Endodermal cell (in vitro differentiated cells): ENCODE measurements around the gene CELF4. TPM values are rescaled to one million over a fixed set of nuclear protein-coding genes. Genes with fewer than 3 reads are reported as not detected.

ENCODE experiments used
- DNase-seq: peaks from one replicate; pipeline ENCODE4 v3.0.0-alpha.2; 2017
- H3K27ac ChIP-seq: 2 replicates; pipeline ENCODE4 v1.5.1; 2013; ENCODE audit warnings: mild to moderate bottlenecking, low read depth, low read length, moderate library complexity
- H3K27me3 ChIP-seq: 2 replicates; pipeline ENCODE4 v1.6.1; 2013; ENCODE audit warnings: mild to moderate bottlenecking, low read length, moderate library complexity; ENCODE audit not compliant: insufficient read depth, control insufficient read depth, poor library complexity, severe bottlenecking
- H3K36me3 ChIP-seq: 2 replicates; pipeline ENCODE4 v1.7.0; 2013; ENCODE audit warnings: mild to moderate bottlenecking, low read length, moderate library complexity; ENCODE audit not compliant: control insufficient read depth, insufficient read depth
- H3K4me1 ChIP-seq: one replicate; pipeline ENCODE4 v1.7.0; 2013; ENCODE audit warnings: low read length; ENCODE audit not compliant: control insufficient read depth, insufficient read depth
- H3K4me3 ChIP-seq: 2 replicates; pipeline ENCODE4 v1.5.1; 2013; ENCODE audit warnings: mild to moderate bottlenecking, low read length, moderate library complexity
- H3K9ac ChIP-seq: 2 replicates; pipeline ENCODE4 v1.6.1; 2013; ENCODE audit warnings: mild to moderate bottlenecking, low read length, moderate library complexity; ENCODE audit not compliant: poor library complexity, severe bottlenecking; ENCODE audit errors: extremely low read depth
- H3K9me3 ChIP-seq: 2 replicates; pipeline ENCODE4 v1.6.1; 2013; ENCODE audit warnings: mild to moderate bottlenecking, low read length, moderate library complexity; ENCODE audit not compliant: control insufficient read depth
- H3K27ac Mint-ChIP-seq: 2 replicates; pipeline ENCODE4 v1.8.0; 2020; ENCODE audit warnings: mixed read lengths
- H3K27me3 Mint-ChIP-seq: 2 replicates; pipeline ENCODE4 v1.8.0; 2021; ENCODE audit warnings: mild to moderate bottlenecking, mixed read lengths; ENCODE audit not compliant: insufficient read depth
- H3K36me3 Mint-ChIP-seq: 2 replicates; pipeline ENCODE4 v1.8.0; 2020; ENCODE audit warnings: low read depth, mixed read lengths
- H3K4me1 Mint-ChIP-seq: 2 replicates; pipeline ENCODE4 v1.8.0; 2020; ENCODE audit warnings: mixed read lengths
- H3K4me3 Mint-ChIP-seq: 2 replicates; pipeline ENCODE4 v1.8.0; 2020; ENCODE audit warnings: mild to moderate bottlenecking, moderate library complexity, mixed read lengths
- H3K9me3 Mint-ChIP-seq: 2 replicates; pipeline ENCODE4 v1.8.0; 2020; ENCODE audit warnings: mild to moderate bottlenecking, mixed read lengths
- WGBS, 2 experiments: methylation state at CpG; one replicate each; pipeline versions ENCODE4 v1.1.5 to v1.1.7; 2013; ENCODE audit warnings: missing lambda C conversion rate in 2 of 2, mixed read lengths in 1 of 2; ENCODE audit not compliant: insufficient coverage in 1 of 2, insufficient read length in 1 of 2; 5-methylcytosine and 5-hydroxymethylcytosine counted together
- total RNA-seq, 2 donors: library from RNA; stranded (reverse); fragmentation: NEBNext Ultra II Directional in 1 of 2; extraction: Animal tissue kit (Norgen Biotek cat#: 25700) in 1 of 2; gene quantifications; 2 replicates in 1 of 2; 3 replicates in 1 of 2; pipeline ENCODE4 v1.2.1, GENCODE V29; 2021
- TF ChIP-seq, protein P1 (sequence below): fragments of 200-600 bp; sonication (generic); conservative IDR thresholded peaks from 2 replicates; pipeline ENCODE4 v1.5.0; 2021; ENCODE audit warnings: antibody characterized with exemption, mild to moderate bottlenecking

CELF4 gene
- total RNA-seq, 2 donors from 2014 or later: 5.7 to 6.7 TPM

DNA sequence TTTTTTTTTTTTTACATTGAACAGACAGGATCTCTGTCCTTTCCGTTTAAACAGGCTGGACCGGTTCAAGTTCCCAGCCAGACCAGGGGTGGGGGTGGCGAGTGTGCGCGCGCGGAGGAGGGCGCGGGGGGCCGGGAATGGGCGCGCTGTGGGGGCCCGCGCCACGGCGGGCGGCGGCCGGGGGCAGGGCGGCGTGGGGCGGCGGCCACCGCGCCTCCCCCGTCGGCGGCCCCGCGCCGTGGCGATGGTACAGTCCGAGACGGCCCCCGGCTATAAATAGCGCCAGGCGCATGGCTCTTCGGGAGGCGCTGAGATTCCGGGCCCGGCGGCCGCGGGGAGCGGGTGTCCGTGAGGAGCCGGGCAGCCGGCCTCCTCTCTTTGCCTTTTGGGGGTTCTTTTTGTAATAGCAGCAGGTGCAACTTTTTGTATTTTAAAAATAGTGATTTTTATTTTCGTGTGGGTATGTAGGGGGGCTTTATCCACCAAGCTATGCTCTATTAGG lies 430 bp upstream of the CELF4 start:
- TF ChIP-seq, protein P1, sequence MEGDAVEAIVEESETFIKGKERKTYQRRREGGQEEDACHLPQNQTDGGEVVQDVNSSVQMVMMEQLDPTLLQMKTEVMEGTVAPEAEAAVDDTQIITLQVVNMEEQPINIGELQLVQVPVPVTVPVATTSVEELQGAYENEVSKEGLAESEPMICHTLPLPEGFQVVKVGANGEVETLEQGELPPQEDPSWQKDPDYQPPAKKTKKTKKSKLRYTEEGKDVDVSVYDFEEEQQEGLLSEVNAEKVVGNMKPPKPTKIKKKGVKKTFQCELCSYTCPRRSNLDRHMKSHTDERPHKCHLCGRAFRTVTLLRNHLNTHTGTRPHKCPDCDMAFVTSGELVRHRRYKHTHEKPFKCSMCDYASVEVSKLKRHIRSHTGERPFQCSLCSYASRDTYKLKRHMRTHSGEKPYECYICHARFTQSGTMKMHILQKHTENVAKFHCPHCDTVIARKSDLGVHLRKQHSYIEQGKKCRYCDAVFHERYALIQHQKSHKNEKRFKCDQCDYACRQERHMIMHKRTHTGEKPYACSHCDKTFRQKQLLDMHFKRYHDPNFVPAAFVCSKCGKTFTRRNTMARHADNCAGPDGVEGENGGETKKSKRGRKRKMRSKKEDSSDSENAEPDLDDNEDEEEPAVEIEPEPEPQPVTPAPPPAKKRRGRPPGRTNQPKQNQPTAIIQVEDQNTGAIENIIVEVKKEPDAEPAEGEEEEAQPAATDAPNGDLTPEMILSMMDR: no peak
- H3K9me3 ChIP-seq: no peaks in the 10 kb centered on the region
- H3K4me3 ChIP-seq: peak overlapping the region; percentile 89
- Mint-ChIP-seq H3K27me3 (peaks cover 94% of the 10 kb centered on the region), H3K36me3 (no peaks in the 10 kb centered on the region), H3K9me3 (no peaks in the 10 kb centered on the region), H3K27ac (peak overlapping the region; percentile 78), H3K4me1 (peaks cover 17% of the 10 kb centered on the region), H3K4me3 (peak overlapping the region; percentile 65)
- H3K9ac ChIP-seq: no peak overlapping the region
- DNase-seq: peak; percentile 81
- H3K4me1 ChIP-seq: no peaks in the 10 kb centered on the region
- 0% methylated on average over 1 to 49 of the region's 49 CpGs for WGBS, 2 experiments
- no peaks in the 10 kb centered on the region for H3K36me3 ChIP-seq
- no peak overlapping the region for H3K27ac ChIP-seq
- H3K27me3 ChIP-seq: peaks cover 92% of the 10 kb centered on the region

DNA sequence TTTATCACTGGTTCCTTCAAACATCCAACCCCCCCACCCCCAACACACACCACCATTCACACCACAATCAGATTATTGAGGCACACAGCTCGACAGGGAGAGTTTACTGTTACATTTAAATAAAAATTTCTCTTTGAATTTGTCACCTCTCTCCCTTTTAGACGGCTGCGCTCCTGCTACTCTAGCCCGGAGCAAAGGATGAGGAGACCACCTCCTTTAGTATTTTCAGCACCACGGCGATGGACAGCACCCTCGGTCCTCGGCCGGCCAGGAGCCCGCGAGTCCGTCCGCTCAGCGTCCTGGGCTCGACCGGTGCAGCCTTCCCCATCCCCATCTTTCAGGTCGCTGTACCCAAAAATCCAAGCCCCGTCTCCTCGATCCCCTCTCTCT lies 892 bp downstream of the CELF4 start:
- H3K9ac ChIP-seq: no peak overlapping the region
- no peaks in the 10 kb centered on the region for H3K4me1 ChIP-seq
- TF ChIP-seq, protein P1: no peak
- peak; percentile 95 for DNase-seq
- 3% methylated on average over 17 to 19 of the region's 19 CpGs for WGBS, 2 experiments
- Mint-ChIP-seq H3K4me3 (peak overlapping the region; percentile 65), H3K4me1 (peaks cover 9% of the 10 kb centered on the region), H3K27me3 (peaks cover 85% of the 10 kb centered on the region), H3K27ac (no peak overlapping the region), H3K36me3 (no peaks in the 10 kb centered on the region), H3K9me3 (no peaks in the 10 kb centered on the region)
- peak overlapping the region; percentile 89 for H3K4me3 ChIP-seq
- H3K36me3 ChIP-seq: no peaks in the 10 kb centered on the region
- H3K27ac ChIP-seq: no peak overlapping the region
- H3K9me3 ChIP-seq: no peaks in the 10 kb centered on the region
- H3K27me3 ChIP-seq: peaks cover 94% of the 10 kb centered on the region

DNA sequence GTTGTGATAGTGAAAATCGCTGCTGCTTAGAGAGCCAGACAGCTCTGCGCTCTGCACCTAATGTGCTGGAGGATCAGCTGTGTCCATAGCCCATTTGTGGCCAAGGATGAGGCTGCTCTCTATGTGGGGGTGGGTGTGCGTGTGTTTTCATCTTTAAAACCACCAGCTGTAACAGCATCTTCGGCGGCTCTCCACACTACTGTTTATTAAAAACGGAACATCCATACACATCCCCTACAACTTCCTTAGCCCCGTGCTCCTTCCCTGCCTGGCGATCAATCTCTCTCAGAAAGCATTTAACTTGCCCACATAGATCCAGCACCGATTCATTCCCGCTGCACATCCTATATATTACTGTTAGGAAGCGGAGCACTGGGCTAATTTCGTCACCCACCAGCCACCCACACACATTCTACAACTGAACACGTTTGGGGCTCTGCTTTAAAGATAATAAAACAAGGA lies 1.6 kb downstream of the CELF4 start:
- H3K9ac ChIP-seq: no peak overlapping the region
- no peaks in the 10 kb centered on the region for H3K9me3 Mint-ChIP-seq
- peaks cover 83% of the 10 kb centered on the region for H3K27me3 Mint-ChIP-seq
- H3K4me3 Mint-ChIP-seq: no peak overlapping the region
- TF ChIP-seq, protein P1: no peak
- WGBS, 2 experiments: 27 to 33% methylated on average over 7 to 12 of the region's 13 CpGs
- H3K27ac ChIP-seq: no peak overlapping the region
- H3K4me3 ChIP-seq: no peak overlapping the region
- H3K4me1 Mint-ChIP-seq: peaks cover 4% of the 10 kb centered on the region
- H3K36me3 Mint-ChIP-seq: no peaks in the 10 kb centered on the region
- no peaks in the 10 kb centered on the region for H3K36me3 ChIP-seq
- peaks cover 94% of the 10 kb centered on the region for H3K27me3 ChIP-seq
- no peak for DNase-seq
- no peaks in the 10 kb centered on the region for H3K9me3 ChIP-seq
- H3K4me1 ChIP-seq: no peaks in the 10 kb centered on the region
- no peak overlapping the region for H3K27ac Mint-ChIP-seq
